Neuron (in vitro differentiated cells): ENCODE data around the gene GALR2.

Source experiments
- H2AFZ ChIP-seq: one replicate; pipeline ENCODE4 v1.6.1; 2013; ENCODE audit warnings: low read depth, mild to moderate bottlenecking, inconsistent platforms, low read length, moderate library complexity
- H3K27me3 ChIP-seq: one replicate; pipeline ENCODE4 v1.6.1; 2013; ENCODE audit warnings: low read length; ENCODE audit not compliant: insufficient read depth
- H3K36me3 ChIP-seq: one replicate; pipeline ENCODE4 v1.6.1; 2013; ENCODE audit warnings: low read length; ENCODE audit not compliant: insufficient read depth
- H3K4me1 ChIP-seq: one replicate; pipeline ENCODE4 v1.6.1; 2013; ENCODE audit warnings: low read length; ENCODE audit not compliant: insufficient read depth
- H3K4me3 ChIP-seq: 2 replicates; pipeline ENCODE4 v1.5.1; 2013; ENCODE audit warnings: mild to moderate bottlenecking, low read length, moderate library complexity
- H3K9me3 ChIP-seq: one replicate; pipeline ENCODE4 v1.6.1; 2013; ENCODE audit warnings: low read length

The GALR2 gene

DNA sequence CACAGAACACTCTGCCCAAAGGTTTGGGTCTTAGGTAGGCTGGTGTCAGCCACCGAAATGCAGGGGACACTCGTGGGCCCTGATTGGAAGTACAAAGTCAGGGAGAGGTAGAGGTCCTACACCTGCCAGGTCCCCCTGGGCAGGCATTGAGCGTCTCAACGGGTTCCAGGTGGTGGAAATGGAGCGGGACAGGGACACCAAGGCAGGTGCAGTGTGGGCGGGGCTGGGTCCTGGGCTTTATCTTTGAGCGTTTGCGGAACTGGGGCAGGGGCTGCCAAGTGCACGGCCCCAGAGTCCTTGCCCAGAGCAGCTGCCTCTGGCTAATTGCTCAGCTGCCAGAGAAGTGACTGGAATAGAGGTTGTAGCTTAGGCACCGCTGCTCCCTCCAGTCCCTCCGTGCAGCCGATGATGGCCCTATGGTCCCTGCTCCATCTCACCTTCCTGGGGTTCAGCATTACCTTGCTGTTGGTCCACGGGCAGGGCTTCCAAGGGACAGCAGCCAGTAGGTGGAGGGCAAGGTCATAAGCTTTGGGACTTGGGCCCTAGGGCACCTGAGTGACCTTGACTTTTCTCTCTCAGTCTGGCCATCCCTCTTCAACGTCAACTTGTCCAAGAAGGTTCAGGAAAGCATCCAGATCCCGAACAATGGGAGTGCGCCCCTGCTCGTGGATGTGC lies 4.4 kb downstream of the GALR2 start, which contains the start of gene ZACN:
ZACN (plus strand) TSS at position 323 of the 675 bp plus-strand sequence; CDS start at position 406, 83 bp downstream.
- H3K9me3 ChIP-seq: peaks cover 2% of the 10 kb centered on the region
- no peak within 1 kb of the TSS for H3K4me3 ChIP-seq
- H2AFZ ChIP-seq: no peak within 1 kb of the TSS
- H3K4me1 ChIP-seq: peaks cover 24% of the 10 kb centered on the region
- peaks cover 13% of the 10 kb centered on the region for H3K36me3 ChIP-seq
- H3K27me3 ChIP-seq: peaks cover 21% of the 10 kb centered on the region

DNA sequence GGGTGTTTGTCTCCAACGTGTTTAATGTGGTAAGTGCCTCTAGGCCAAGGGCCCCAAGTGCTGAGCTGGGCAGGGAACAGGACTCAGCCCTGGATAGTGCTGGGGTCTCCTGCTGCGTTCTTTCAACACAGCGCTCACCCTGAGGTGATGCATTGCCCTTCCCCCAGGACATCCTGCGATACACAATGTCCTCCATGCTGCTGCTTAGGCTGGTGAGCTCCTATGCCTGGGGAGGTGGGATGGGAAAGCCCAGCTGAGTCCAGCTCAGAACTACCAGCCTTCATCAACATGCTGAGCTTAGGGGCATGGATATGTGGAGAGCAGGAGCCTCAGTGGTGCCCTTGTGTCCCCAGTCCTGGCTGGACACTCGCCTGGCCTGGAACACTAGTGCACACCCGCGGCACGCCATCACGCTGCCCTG lies 5.0 kb downstream of the GALR2 start:
- H3K4me3 ChIP-seq: no peak overlapping the region
- peaks cover 19% of the 10 kb centered on the region for H3K36me3 ChIP-seq
- H2AFZ ChIP-seq: no peak overlapping the region
- peaks cover 2% of the 10 kb centered on the region for H3K9me3 ChIP-seq
- peaks cover 17% of the 10 kb centered on the region for H3K27me3 ChIP-seq
- H3K4me1 ChIP-seq: peaks cover 24% of the 10 kb centered on the region

DNA sequence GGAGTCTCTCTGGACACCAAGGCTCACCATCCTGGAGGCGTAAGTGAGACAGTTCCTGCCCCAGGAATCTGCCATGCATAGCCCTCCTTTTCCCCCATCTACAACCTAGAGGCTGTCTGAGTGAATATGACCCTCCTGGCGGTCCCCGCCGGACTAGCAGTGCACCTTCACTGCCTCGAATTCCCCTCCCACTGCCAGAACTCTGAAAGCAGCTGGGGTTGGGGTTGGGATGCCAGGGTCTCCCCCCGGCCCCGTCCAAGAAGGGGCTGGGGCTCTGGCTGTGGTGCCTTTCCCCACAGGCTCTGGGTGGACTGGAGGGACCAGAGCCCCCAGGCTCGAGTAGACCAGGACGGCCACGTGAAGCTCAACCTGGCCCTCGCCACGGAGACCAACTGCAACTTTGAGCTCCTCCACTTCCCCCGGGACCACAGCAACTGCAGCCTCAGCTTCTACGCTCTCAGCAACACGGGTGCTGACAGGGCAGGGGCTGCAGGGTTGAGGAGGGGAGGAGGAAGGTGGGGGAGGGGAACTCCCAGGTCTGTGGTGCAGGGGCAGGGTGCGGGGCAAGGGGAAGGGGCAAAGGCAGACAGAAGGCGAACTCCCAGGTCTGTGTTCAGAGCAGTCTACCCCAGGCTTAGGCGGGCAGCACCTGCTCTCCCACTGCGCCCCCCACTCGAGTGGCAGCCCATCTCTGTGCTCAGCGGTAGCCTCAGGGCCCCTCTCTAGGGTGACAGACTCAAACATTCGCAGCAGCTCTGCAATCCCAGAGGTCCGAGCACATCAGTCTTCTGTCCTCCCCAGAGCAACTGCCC lies 5.6 kb downstream of the GALR2 start:
- Histone ChIP-seq H3K36me3 (peaks cover 25% of the 10 kb centered on the region), H2AFZ (no peak overlapping the region), H3K4me3 (no peak overlapping the region), H3K27me3 (peaks cover 11% of the 10 kb centered on the region), H3K9me3 (peaks cover 2% of the 10 kb centered on the region), H3K4me1 (peaks cover 21% of the 10 kb centered on the region)

DNA sequence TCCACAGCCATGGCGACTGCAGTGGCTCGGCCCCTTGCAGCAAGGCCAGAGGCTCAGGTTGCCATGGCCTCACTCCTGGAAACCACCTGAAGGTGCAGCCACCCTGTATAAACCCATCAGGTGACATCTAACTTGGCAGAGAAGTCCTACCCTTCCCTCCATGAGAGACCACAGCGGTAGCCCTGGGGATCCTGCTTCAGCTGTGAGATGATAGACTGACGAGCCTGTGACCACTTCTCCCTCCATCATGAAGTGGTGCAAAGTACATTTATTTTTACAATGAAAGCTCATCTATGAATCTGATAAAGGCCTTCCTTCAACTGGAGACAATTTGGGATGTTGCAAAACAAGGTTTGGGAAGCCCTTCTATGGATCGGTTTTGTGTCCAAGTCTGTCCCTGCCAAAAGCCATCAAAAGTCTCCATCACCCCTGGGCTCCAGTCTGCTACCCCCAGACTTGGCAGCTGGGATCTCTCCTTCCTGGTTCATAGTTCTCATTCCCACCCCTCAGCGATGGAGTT lies 6.2 kb downstream of the GALR2 start:
- H2AFZ ChIP-seq: no peak overlapping the region
- peaks cover 32% of the 10 kb centered on the region for H3K36me3 ChIP-seq
- peaks cover 5% of the 10 kb centered on the region for H3K27me3 ChIP-seq
- peaks cover under 1% of the 10 kb centered on the region for H3K9me3 ChIP-seq
- H3K4me3 ChIP-seq: no peak overlapping the region
- H3K4me1 ChIP-seq: peaks cover 21% of the 10 kb centered on the region

DNA sequence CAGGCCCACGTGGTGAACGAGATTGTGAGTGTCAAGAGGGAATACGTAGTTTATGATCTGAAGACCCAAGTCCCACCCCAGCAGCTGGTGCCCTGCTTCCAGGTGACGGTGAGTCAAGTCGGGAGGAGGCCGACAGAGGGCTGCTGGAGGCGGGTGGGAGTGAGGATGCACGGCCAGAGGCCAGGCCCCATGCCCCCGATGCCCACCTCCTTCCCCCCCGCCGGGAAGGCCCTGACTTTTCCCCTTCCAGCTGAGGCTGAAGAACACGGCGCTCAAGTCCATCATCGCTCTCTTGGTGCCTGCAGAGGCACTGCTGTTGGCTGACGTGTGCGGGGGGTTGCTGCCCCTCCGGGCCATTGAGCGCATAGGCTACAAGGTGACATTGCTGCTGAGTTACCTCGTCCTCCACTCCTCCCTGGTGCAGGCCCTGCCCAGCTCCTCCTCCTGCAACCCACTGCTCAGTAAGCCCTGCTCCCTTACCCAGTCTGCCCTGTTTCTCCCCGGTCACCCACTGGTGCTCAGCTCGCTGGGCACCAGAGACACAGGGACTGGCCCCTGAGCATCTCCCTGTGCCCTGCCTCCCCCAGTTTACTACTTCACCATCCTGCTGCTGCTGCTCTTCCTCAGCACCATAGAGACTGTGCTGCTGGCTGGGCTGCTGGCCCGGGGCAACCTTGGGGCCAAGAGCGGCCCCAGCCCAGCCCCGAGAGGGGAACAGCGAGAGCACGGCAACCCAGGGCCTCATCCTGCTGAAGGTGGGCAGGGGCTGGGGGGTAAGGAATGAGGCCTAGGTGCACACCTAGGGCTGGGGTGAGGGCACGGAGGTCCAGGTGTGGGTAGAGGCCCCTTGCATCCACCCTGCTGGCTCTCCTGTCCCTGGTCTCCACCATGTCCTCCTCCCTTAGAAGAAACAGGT lies 7.0 kb downstream of the GALR2 start:
- peaks cover 21% of the 10 kb centered on the region for H3K4me1 ChIP-seq
- no peaks in the 10 kb centered on the region for H3K27me3 ChIP-seq

DNA sequence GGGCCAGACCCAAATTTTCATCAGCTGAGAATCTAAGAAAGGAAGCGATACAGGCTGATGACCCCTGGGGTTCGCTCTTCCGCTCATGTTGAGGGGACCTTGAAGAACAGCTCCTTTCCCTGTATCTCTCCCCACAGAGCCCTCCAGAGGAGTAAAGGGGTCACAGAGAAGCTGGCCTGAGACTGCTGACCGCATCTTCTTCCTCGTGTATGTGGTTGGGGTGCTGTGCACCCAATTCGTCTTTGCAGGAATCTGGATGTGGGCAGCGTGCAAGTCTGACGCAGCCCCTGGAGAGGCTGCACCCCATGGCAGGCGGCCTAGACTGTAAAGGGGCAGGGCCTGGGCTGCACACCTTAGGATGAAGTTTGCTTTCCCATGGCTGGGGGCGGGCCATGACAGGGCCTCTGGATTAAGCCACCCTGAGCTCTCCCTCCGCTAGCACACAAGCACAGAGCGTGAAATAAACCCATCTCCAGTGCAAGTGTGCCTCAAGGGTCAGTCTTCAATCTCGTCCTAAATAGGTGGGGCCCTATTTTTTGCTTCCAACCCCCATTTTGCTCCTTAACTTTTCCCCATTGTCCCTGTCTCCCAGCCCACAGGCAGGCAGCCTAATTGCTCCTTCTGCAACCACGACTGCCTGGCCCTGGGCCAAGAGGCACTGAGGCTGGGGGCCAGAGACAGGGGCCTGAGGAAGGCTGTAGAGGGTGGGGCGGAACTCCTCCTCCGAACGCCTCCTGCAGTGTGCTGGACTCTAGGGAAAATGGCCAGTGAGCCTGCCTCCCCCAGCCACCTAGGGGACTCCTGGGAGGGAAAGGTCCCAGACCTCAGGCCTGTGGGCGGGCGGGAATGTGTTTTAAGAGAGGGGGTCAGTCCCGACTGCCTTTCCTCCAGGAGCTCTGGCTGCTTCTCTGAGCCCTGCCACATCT lies 8.0 kb downstream of the GALR2 start:
- Histone ChIP-seq H3K4me3 (no peak overlapping the region), H3K36me3 (peaks cover 49% of the 10 kb centered on the region), H3K9me3 (no peaks in the 10 kb centered on the region), H3K27me3 (no peaks in the 10 kb centered on the region), H3K4me1 (peaks cover 15% of the 10 kb centered on the region), H2AFZ (no peak overlapping the region)

More for the DNA sequence above, 7.0 kb downstream of the GALR2 start:
- Histone ChIP-seq H2AFZ (no peak overlapping the region), H3K9me3 (no peaks in the 10 kb centered on the region), H3K4me3 (no peak overlapping the region), H3K36me3 (peaks cover 39% of the 10 kb centered on the region)

DNA sequence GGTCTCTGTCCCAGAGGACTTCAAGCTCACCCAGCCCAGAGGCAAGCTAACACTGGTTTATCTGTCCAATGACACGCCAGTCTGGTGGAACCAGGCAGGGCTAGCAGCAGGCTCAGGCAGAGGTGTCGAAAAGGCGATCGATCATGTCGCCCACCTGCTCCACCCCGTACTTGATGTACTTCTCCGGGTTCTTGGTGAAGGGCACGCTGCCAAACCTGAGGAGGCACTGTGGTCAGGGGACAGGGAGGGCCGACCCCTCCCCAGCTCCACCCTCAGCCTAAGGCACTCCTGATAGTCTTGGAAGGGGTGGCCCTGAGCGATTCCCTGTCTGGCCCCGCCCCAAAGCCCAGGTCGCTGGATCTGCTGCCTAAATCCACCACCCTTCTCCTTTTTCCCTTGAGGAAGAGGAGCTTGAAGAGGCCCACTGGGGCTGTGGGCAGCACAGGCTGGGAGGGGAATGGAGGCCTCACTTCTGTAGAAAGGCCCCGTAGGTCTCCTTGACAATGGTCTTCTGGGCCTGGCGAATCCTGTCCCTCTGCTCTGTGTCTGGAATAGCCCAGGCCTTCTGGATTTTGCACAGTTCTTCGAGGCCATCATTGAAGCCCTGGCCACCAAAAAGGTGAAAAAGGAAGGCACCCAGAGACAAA lies 9.1 kb downstream of the GALR2 start:
- H3K36me3 ChIP-seq: peaks cover 60% of the 10 kb centered on the region
- H3K4me1 ChIP-seq: peaks cover 15% of the 10 kb centered on the region

DNA sequence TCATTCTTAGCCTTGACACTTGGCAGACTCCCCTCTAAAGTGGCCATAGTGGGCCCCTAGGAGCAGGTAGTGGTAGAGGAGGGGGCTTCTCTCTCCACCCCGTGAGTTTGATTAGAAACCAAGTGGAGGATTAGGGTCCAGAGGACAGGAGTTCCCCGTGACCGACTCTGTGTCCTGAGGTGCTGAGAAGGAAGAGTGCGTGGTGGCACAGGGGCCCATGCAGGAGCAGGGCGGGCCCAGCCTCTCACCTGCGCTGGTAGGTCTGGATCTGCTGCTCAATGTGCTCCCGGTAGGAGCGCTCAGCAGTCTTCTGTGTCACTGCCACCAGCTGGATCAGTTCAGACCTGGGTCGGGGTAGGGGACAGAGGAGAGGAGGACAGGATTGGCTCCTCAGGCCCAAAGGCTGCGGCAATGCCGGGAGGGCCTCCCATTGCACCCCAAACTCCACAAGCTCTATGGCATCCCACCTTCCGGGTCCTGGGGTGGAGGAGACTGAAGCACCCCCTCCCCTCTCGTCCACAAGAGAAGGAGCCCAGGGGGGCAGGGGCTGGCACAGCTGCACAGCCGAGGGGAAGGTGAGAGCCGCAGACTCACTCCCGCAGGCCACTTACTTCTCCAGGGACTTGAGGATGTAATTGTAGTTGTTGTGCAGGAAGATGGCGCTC lies 10.6 kb downstream of the GALR2 start:
- Histone ChIP-seq H3K4me1 (peaks cover 8% of the 10 kb centered on the region), H3K4me3 (no peak overlapping the region), H2AFZ (no peak overlapping the region), H3K9me3 (no peaks in the 10 kb centered on the region), H3K27me3 (no peaks in the 10 kb centered on the region), H3K36me3 (peaks cover 75% of the 10 kb centered on the region)

More for the DNA sequence above, 9.1 kb downstream of the GALR2 start:
- no peaks in the 10 kb centered on the region for H3K9me3 ChIP-seq
- H3K4me3 ChIP-seq: no peak overlapping the region
- H3K27me3 ChIP-seq: no peaks in the 10 kb centered on the region
- H2AFZ ChIP-seq: no peak overlapping the region

DNA sequence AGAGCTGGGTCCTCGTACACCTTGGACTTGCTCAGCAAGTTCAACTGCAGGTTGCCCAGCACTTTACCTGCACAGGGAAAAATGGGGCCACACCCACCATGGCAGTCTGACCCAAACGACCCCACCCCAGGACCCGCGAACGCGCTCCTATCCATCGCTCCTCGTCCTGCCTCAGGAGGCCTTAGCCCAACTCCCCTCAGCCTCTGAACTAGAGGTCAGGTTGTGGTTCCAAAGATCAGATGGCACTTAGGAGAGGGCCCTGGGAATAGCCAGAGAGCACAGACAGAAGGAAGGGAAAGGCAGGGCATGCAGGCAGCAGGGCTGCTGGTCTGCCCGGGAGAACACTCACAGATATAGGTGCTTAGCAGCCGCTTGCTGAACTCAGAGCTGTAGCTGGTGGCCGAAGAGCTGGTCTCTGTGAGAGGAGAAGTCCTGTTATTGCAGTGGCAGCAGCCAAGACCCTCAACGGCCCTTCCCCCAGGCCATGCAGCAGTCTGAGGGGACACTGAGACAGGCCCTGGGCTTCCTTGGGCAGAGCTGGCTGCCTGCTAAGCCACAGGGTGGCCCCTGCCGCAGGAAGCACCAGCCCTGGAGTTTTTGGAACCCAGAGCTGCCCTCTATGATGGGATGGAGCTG lies 11.3 kb downstream of the GALR2 start:
- peaks cover 80% of the 10 kb centered on the region for H3K36me3 ChIP-seq

DNA sequence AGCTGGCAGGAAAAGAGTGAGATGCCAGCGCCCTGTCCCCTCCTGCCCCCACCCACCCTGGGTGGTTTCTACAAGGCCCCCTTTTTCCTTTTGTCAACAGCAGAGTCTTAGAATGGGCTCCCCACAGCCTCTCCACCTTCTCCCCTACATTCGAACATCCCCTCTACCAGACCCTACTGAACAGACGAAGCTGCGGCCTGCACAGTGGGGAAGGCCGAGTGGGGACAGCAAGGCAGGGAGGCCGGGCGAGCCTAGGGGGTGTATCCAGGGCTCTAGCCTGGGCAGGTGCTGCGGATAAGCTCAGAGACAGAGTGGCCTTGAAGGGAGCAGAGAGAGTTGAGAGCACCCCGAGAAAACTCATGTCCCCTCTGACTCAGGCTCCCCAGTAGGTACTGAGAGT lies 11.8 kb downstream of the GALR2 start:
- Histone ChIP-seq H3K4me3 (no peak overlapping the region), H3K36me3 (peaks cover 86% of the 10 kb centered on the region)

More for the DNA sequence above, 11.3 kb downstream of the GALR2 start:
- H2AFZ ChIP-seq: no peak overlapping the region
- no peak overlapping the region for H3K4me3 ChIP-seq
- H3K27me3 ChIP-seq: no peaks in the 10 kb centered on the region
- H3K4me1 ChIP-seq: peaks cover 2% of the 10 kb centered on the region
- H3K9me3 ChIP-seq: no peaks in the 10 kb centered on the region

DNA sequence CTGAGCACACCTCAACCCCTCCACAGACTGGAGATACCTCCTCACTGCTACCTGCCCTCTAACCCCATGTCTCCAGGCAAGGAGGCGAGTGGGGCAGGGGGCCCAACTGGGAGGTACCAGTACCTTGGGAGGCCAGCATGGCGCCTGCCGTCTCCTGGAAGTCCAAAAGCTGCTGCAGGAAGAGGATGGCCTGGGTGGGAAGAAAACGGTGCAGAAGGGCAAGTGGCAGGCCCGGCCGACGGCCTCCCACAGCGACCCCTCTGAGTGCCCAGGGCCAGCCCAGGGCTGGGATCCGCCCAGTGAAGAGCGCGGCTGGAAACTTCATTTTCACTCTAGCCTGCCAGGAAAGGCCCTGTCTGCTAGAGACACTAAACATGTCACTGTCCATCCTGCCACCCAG lies 12.9 kb downstream of the GALR2 start:
- peaks cover 86% of the 10 kb centered on the region for H3K36me3 ChIP-seq
- H2AFZ ChIP-seq: no peak overlapping the region
- no peaks in the 10 kb centered on the region for H3K9me3 ChIP-seq
- H3K4me3 ChIP-seq: no peak overlapping the region
- no peaks in the 10 kb centered on the region for H3K27me3 ChIP-seq
- H3K4me1 ChIP-seq: no peaks in the 10 kb centered on the region

More for the DNA sequence above, 11.8 kb downstream of the GALR2 start:
- Histone ChIP-seq H3K4me1 (no peaks in the 10 kb centered on the region), H3K9me3 (no peaks in the 10 kb centered on the region), H3K27me3 (no peaks in the 10 kb centered on the region), H2AFZ (no peak overlapping the region)
